Esophagus muscularis mucosa (tissue), 4 donors: ENCODE results near the gene ZNF407.

Experiments used
- CTCF ChIP-seq, 3 experiments: fragments of 200-600 bp in 2 of 3; fragments of 450-650 bp in 1 of 3; sonication (generic) in 2 of 3; IDR thresholded peaks; one replicate each; pipeline ENCODE4 v1.5.1; 2017 to 2019; ENCODE audit warnings: antibody characterized with exemption in 3 of 3, mild to moderate bottlenecking in 2 of 3, moderate library complexity in 1 of 3
- EP300 ChIP-seq: sonication (generic); formaldehyde crosslinking; IDR thresholded peaks from one replicate; pipeline ENCODE4 v1.6.1; 2017; ENCODE audit warnings: antibody characterized with exemption
- POLR2A ChIP-seq: fragments of 450-650 bp; IDR thresholded peaks from one replicate; pipeline ENCODE4 v1.6.1; 2017; ENCODE audit warnings: antibody characterized with exemption, moderate library complexity, mild to moderate bottlenecking, low read depth
- POLR2AphosphoS5 ChIP-seq, 2 donors: sonication (generic); formaldehyde crosslinking; IDR thresholded peaks; one replicate each; pipeline ENCODE4 v1.6.1; 2017; ENCODE audit warnings: antibody characterized with exemption in 2 of 2

GRCh38 chr18:74609535-74609934 is 11.9 kb downstream of the ZNF407 start:
- TF ChIP-seq CTCF (IDR thresholded peaks at IDR 0.05) (no peak), POLR2A (no peak), EP300 (no peak), POLR2AphosphoS5 (IDR thresholded peaks at IDR 0.05) (no peak)
